HL-60/S4 treated with retinoic acid at 250 ng/mL for 4 days and 3 days (cell line): ENCODE data around the gene FOSL1.

Experiments
- in situ Hi-C: fragments of 300-500 bp; cut with MboI; formaldehyde crosslinking; loops from 2 replicates; pipeline ENCODE4 v1.7.0; 2022; ENCODE audit warnings: low sequenced_read_pairs

The FOSL1 gene

DNA sequence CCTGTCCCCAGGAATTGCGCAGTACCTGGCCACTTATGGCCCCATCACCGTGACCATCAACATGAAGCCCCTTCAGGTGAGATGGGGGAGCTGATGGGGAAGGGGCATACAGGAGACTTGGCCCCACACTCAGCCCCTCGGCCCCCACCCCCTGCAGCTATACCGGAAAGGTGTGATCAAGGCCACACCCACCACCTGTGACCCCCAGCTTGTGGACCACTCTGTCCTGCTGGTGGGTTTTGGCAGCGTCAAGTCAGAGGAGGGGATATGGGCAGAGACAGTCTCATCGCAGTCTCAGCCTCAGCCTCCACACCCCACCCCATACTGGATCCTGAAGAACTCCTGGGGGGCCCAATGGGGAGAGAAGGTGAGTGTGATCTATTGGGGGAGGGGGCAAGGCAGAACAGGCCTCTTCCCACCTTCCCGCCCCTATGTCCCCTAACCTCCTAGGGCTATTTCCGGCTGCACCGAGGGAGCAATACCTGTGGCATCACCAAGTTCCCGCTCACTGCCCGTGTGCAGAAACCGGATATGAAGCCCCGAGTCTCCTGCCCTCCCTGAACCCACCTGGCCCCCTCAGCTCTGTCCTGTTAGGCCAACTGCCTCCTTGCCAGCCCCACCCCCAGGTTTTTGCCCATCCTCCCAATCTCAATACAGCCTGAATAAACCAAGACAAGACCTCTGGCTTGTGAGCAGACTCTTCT, 17.0 kb downstream of the FOSL1 start:
- in situ Hi-C loops = no loop called here

- in situ Hi-C loops = no loop called here
Observed at GRCh38 chr11:65882120-65883057, 17.8 kb downstream of the FOSL1 start.

GRCh38 chr11:65880844-65881421, 19.3 kb downstream of the FOSL1 start:
- in situ Hi-C loops = no loop called here

GRCh38 chr11:65880027-65880426, 20.2 kb downstream of the FOSL1 start:
- in situ Hi-C loops = no loop called here

- in situ Hi-C loops = loop anchor here (10.0 kb wide), 1 partner anchor 105 kb away; no protein-coding TSS in a partner anchor
Observed at GRCh38 chr11:65879617-65880016, 20.6 kb downstream of the FOSL1 start, which contains the start of gene CTSW. Gene CTSW, plus strand, starts transcription at chr11:65879837. Its CDS starts 18 bp downstream, at chr11:65879855.

GRCh38 chr11:65873318-65874156, 26.7 kb downstream of the FOSL1 start:
- in situ Hi-C loops = loop anchor here (10.0 kb wide), 1 partner anchor 111 kb away; no protein-coding TSS in a partner anchor

- in situ Hi-C loops = loop anchor here (10.0 kb wide), 1 partner anchor 112 kb away; no protein-coding TSS in a partner anchor
Observed at GRCh38 chr11:65872586-65873317, 27.4 kb downstream of the FOSL1 start, which contains the start of gene EFEMP2. Gene EFEMP2, minus strand, starts transcription at chr11:65872800. Its CDS starts 446 bp downstream, at chr11:65872354.

- in situ Hi-C loops = loop anchor here (10.0 kb wide), 1 partner anchor 113 kb away; no protein-coding TSS in a partner anchor
Observed at GRCh38 chr11:65871811-65872548, 28.2 kb downstream of the FOSL1 start.

GRCh38 chr11:65870706-65871681, 29.2 kb downstream of the FOSL1 start:
- in situ Hi-C loops = loop anchor here (10.0 kb wide), 1 partner anchor 114 kb away; no protein-coding TSS in a partner anchor

- in situ Hi-C loops = loop anchor here (10.0 kb wide), 1 partner anchor 115 kb away; no protein-coding TSS in a partner anchor
Observed at GRCh38 chr11:65870307-65870658, 29.9 kb downstream of the FOSL1 start.

DNA sequence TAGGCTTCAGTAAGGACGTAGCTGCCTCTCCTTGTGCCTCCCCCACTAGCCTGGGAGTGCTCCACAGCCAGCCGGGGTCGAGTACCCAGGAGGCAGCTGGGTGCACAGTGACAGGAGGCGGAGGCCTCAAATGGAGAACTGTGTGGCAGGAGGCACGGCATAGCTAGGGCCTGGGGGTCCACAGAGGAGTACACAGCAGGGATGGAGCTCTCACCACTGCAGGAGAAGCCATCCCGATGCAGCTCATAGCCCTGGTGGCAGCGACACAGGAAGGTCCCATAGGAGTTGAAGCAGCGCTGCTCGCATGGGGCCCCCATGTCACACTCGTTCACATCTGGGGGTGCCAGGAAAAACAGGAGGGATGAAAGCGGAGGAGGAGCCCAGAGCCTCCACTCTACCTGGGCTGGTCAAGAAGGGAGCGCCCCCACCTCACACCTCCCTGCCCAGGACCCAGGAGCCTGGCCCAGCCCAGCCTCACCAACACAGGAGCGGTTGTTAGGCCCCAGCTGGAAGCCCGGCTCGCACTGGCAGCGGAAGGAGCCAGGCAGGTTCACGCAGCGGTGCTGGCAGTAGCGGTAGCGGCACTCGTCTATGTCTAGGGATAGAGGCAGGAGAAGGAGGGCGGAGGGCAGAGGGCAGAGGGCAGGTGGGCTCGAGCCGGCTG, 30.4 kb downstream of the FOSL1 start:
- in situ Hi-C loops = loop anchor here (10.0 kb wide), 1 partner anchor 115 kb away; no protein-coding TSS in a partner anchor

GRCh38 chr11:65868907-65869306, 31.3 kb downstream of the FOSL1 start:
- in situ Hi-C loops = no loop called here

DNA sequence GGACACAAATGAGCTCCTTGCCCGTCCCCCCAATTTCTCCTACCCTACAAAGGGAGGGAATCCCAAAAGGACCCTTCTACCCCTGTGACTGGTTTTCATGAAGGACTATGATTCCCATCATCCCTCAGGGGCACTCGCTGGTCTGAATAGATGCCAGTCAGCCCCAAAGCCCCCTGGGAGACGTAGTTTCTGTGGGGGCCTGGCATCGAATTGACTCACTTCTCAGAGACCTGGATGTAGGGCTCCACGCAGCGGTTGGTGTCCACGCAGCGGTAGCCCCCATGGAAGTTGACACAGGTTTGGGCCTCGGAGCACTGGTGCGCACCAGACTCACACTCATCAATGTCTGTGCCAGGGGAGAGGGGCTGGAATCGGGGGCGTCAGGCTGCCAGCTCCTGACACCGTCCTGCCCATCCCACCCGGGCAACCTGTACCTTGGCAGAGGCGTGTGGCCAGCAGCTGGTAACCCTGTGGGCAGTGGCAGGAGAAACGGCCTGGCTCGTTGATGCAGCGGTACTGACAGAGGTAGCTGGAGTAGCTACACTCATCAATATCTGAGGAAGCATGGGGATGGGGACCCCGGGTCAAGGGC, 32.0 kb downstream of the FOSL1 start:
- in situ Hi-C loops = no loop called here

DNA sequence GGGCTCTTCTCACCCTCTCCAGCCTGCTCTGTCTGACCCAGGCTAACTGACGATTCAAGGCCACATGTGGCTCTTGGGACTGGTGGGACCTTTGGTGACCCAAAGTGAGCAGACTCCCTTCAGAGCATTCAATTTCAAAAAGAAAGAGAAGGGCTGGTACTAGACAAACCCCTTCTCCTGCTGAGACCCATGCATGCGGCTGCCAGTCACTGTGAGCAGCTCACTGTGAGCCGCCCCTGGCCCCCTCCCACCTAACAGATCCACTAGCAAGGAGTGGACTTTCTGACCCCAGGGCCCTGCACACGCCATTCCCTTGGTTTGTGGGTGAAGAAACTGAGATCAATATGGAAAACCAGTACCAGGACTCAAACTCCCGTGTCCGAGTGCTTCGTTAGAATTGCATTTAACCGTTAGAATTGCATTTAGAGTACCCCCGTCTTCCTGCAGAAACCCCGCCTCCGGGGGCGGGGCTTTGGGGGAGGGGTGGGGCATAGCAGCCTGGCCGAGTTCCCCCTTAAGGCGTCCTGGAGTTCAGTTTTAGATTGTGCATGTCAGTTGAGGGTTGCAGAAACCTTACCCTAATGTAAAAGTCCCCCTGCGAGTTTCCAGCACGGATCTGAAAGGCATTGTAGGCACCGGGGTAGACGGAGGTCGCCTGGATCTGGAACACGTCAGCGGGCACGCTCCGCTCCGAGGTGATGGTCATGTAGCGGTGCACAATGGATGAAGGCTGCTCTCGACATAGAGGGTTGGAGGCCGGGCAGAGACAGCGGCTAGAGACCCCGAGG, 32.7 kb downstream of the FOSL1 start:
- in situ Hi-C loops = no loop called here

DNA sequence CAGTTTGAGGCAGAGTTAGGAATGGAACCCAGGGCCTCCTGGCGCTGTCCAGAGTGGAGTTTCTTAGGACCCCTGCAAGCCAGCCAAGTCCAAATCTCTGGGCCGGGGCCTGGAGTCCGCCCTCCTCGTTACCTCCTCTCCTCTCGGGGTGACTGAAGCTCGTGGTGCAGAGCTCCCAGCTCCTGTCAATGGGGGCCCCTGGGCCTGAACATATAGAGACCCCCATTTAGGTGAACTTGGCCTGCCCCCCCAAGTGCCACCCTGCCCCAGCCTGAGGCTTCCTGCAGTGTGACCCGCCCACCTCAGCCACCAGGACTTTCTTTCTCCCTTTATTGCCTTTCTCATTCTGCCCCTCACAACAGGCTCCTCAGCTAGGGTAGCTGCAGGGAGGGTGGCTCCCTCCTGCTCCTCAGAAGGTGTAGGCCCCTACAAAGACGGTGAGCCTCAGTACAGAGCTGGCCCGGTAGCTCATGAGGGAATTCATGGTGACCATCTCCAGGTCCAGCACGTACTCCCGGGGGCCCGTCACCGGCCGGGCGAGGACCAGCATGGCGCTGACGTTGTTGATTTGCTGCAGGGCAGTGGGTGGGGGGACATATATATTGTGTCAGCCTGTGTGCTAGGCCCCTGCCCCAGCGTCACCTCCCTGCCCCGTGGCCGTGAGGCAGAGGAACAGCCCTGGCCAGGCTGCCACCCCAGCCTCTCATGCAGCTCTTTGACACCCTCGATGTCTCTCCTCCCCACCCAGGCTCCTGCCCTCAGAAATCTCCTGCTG, 33.5 kb downstream of the FOSL1 start:
- in situ Hi-C loops = no loop called here
